ENCODE results near the gene MCF2L2. TPM values are rescaled to one million over a fixed set of nuclear protein-coding genes. Genes with fewer than 3 reads are reported as not detected.
A peak's percentile ranks its signal among the peaks of the same experiment; 100 is the strongest.

The MCF2L2 gene
- total RNA-seq, 1 donor from 2014 or later: 2.6 TPM

DNA sequence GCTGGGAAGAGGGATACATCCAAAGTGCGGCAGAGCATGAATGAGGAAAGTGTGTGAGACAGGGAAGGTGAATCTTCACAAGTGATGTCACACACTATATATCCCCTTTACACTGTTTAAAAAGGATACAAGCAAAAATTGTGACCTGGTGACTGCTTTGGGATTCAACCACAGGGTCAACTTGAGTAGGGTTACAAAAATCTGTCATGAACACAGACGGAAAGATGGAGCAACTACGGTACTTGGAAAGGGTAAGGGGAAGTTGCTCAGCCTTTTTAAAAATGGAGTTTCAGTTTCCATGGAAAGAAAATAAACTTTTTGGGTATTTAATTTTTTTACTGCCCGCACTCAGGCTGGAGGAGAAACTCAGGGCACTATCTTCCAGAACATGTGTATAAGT, 115.1 kb downstream of the MCF2L2 start:
- DNase-seq (ENCODE audit: low spot score) (no peak), ATAC-seq (no peak)
- intact Hi-C loops (cut with DNase I): no loop called here

- intact Hi-C loops (cut with DNase I): no loop called here
- ATAC-seq (no peak), DNase-seq (ENCODE audit: low spot score) (no peak)
Measured at GRCh38 chr3:183312433-183312832, 116.0 kb downstream of the MCF2L2 start.

DNA sequence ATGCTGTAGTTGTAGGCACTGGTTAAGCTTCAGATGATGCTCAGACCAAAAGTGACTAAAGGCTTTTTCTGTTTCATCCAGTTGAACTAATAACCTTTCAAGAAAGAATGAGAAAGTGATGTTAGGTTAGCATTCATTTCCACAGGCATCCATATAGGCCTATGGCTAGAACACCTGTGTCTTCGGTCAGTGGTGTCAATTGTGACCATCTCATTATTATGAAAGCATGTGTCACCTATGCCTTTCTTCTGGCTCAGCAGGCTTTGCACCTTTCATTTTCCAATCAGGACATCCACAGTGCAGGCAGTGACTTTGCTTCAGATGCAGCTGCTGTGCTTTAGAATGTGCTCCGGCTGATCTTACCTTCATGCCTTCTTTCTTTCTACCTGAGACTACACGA, 117.5 kb downstream of the MCF2L2 start:
- no peak for DNase-seq (ENCODE audit: low spot score)
- ATAC-seq: no peak
- intact Hi-C loops (cut with DNase I): no loop called here

GRCh38 chr3:183309276-183309675, 119.1 kb downstream of the MCF2L2 start:
- DNase-seq (ENCODE audit: low spot score) (no peak), ATAC-seq (no peak)
- intact Hi-C loops (cut with DNase I): no loop called here

- no peak for DNase-seq (ENCODE audit: low spot score)
Measured at GRCh38 chr3:183308751-183309150, 119.7 kb downstream of the MCF2L2 start.

DNA sequence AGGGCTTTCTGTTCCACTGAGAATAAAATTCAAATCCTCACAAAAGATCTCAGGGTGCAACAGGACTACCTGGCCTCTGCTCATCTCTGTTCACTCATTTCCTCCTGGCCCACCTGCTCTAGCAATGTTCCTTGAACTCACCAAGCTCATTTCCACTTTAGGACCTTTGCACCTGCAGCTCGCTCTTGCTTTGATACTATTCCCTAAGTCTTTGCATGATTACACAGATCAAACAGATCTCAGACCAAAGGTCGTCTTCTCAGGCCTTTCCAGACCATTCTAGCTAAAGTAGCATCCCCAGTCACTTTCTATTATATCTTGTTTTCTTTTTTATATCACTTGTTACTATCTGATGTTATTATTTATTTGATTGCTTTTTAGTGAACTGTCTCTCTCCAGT, 120.7 kb downstream of the MCF2L2 start:
- intact Hi-C loops (cut with DNase I): no loop called here
- no peak for ATAC-seq

More at GRCh38 chr3:183308751-183309150, 119.7 kb downstream of the MCF2L2 start:
- intact Hi-C loops (cut with DNase I): no loop called here
- no peak for ATAC-seq

GRCh38 chr3:183306798-183307671, 121.4 kb downstream of the MCF2L2 start:
- ATAC-seq (peak; percentile 90), DNase-seq (ENCODE audit: low spot score) (peak; percentile 70)
- intact Hi-C loops (cut with DNase I): no loop called here

More for the DNA sequence above, 120.7 kb downstream of the MCF2L2 start:
- no peak for DNase-seq (ENCODE audit: low spot score)

GRCh38 chr3:183303690-183304089, 124.7 kb downstream of the MCF2L2 start:
- no peak for DNase-seq (ENCODE audit: low spot score)
- ATAC-seq: no peak
- intact Hi-C loops (cut with DNase I): no loop called here

DNA sequence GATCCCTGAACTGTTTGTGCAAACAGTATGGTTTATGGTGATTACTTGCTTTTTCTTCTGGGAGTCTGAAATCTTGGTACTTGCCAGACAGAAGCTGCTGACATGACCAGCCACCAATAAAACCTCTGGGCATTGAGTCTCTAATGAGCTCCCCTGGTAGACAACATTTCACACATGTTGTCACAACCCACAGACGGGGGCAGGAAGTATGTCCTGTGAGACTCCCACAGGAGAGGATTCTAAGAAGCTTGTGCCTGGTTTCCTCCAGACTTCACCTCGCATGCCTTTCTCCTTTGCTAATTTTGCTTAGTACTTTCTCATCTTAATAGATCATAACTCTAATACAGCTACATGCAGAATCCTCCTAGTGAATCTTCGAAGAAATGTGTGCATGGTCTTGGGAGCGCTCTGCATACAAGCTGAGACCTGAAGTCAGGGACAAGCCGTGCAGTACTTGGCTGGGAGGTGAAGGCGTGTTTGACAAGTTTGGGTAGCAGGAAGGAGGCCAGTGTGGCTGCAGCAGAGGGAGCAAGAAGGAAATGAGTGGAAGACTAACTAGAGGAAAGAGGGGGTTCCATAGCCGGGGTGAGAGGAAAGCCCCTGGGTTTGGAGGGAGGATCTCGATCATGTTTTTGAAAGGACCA, 126.4 kb downstream of the MCF2L2 start:
- intact Hi-C loops (cut with DNase I): no loop called here
- ATAC-seq (no peak), DNase-seq (ENCODE audit: low spot score) (no peak)

GRCh38 chr3:183300996-183301562, 127.3 kb downstream of the MCF2L2 start:
- ATAC-seq (no peak), DNase-seq (ENCODE audit: low spot score) (no peak)
- intact Hi-C loops (cut with DNase I): no loop called here

DNA sequence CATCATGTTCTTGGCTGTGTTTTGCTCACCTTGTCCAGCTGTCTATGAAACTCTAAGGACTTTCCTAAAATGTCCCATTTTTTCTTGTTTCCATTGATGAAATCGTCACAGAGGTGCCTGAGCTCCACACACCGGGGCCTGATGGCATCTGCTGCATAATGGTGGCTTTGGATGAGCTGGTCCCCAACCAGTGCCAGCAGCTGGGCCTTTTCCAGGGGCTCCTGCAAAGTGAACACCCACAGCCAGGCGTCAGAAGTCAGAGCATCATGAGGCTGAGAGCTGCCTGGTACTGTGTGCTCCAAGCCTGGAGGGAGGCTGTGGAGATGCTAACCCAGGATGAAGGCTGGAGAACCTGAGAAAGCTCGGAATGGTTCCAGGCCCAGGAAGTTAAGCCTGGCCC, 128.4 kb downstream of the MCF2L2 start:
- ATAC-seq: no peak
- intact Hi-C loops (cut with DNase I): no loop called here

DNA sequence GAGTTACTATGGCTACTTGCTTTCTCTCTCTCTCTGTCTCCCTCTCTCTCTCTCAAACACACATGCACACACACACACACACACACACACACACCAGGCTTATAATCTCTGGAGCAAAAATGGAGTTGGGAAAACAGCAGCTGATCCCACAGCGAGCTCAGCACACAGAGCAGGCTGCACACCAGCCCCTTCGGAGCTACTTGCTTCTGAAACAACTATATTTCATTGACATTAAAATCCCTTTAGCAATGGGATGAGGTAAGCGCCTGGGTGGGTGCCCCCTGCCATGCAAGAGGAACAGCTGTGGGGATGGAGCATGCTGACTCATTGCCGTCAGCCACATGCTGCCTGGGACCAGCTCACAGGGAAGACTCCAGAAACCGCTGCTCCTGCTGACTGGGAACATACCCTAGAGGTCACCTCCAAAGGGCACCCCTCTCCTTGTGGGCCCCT, 129.7 kb downstream of the MCF2L2 start:
- intact Hi-C loops (cut with DNase I): no loop called here
- DNase-seq (ENCODE audit: low spot score): peak; percentile 67
- peak; percentile 65 for ATAC-seq

More for the DNA sequence above, 128.4 kb downstream of the MCF2L2 start:
- DNase-seq (ENCODE audit: low spot score): no peak

DNA sequence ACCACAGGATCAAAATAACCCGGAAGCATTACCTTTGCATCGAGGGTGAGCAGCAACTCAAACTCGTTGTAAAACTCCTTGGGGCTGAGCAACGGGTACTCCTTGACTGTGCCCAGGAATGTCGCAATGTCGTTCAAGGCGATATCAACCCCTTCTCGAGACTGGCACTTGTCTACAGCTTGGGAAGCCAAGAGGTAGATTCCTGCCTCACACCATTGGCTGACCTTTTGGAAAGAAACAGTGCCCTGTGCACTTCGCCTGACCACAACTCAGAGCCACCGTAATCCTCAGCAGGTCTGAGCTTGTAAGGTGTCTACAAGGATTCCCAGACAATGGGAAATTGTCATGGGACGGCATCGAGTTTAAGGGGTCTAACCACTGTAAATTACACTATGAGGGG, 131.5 kb downstream of the MCF2L2 start:
- intact Hi-C loops (cut with DNase I): no loop called here
- ATAC-seq: no peak

DNA sequence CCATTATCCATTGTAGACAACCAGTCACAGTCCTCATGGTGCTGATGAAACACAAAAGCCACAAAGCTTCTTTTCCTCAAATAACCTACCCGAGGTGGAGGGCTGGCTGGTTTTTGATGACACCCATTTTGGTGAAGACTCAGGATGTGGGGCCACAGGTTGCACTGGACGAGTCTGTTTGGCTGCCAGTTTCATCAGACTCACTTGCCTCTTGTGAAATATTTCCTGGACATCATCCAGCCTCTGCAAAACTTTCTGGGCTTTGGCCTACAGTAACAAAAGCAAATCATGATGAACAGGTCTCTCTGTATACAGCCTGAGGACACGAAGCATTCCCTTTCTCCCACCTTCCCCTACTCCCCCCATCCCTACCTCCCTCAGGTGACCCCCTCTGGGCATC, 133.2 kb downstream of the MCF2L2 start:
- DNase-seq (ENCODE audit: low spot score) (no peak), ATAC-seq (peak; percentile 85)
- intact Hi-C loops (cut with DNase I): no loop called here

More for the DNA sequence above, 131.5 kb downstream of the MCF2L2 start:
- DNase-seq (ENCODE audit: low spot score): no peak

GRCh38 chr3:183293966-183294365, 134.5 kb downstream of the MCF2L2 start:
- intact Hi-C loops (cut with DNase I): no loop called here
- ATAC-seq: no peak
- DNase-seq (ENCODE audit: low spot score): no peak

DNA sequence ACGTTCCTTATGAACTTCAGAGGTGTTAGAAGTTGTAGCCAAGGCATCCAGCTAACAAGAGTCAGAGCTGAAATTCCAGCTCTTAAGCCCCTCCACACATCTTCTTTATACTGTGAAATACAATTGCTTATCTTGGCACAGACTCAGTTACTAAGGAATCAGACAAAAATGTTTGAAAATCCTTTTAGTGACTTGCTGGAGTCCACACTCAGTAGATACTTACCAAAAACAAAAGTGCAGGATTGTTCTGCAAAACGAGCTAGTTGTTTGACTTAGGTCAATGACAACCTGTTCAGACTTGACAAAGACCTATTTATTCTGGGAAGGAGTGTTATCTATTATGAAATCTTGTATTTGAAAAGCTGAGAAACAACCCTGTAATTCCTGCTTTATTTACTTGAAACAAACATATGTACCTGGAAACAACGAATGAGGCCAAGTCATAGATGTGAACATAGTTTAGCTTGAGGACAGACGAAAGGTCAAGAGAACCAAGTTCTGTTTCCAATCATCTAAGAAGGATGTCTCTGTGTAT, 136.9 kb downstream of the MCF2L2 start:
- intact Hi-C loops (cut with DNase I): no loop called here
- ATAC-seq (no peak), DNase-seq (ENCODE audit: low spot score) (no peak)

GRCh38 chr3:183290216-183290615, 138.2 kb downstream of the MCF2L2 start:
- intact Hi-C loops (cut with DNase I): no loop called here
- no peak for DNase-seq (ENCODE audit: low spot score)
- no peak for ATAC-seq

- DNase-seq (ENCODE audit: low spot score) (no peak), ATAC-seq (no peak)
- intact Hi-C loops (cut with DNase I): no loop called here
Measured at GRCh38 chr3:183288117-183288516, 140.3 kb downstream of the MCF2L2 start.

DNA sequence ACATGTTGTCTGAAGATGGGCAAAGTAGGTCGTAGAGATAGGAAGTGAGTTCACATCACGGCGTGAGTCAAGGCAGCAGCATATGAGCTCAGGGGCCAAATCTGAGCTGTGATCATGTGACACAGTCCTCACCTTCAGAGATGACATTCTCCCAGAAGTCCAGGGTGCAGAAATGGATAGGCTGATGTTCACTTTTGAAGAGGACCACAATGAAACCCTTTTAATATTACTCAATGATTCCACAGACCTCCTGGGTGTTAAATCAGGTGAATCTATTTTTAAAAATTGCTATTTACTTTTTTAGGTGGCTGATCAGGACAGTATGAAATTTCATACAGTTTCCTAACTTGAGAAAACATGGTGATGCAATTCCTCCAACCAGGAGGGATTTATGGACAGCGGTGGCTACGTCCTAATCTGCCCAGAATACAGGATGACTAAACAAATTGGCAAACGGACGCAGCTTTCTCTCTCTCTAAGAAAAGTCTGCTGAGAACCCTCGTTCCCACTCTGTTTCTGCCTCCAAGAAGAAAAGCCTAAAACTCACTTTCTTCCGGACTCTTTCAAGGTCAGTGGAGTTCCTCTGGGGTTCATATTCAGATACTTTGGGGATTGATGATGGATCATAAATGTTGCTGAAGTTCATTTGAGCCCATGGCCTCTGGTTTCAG, 141.0 kb downstream of the MCF2L2 start:
- ATAC-seq: peak; percentile 80
- intact Hi-C loops (cut with DNase I): no loop called here
- DNase-seq (ENCODE audit: low spot score): no peak
